ENCODE results near the gene SYDE2.

GRCh38 chr1:85199667-85200462, 951 bp downstream of the SYDE2 start:
- TF ChIP-seq CTCF (IDR thresholded peaks at IDR 0.05) (no peak), POLR2A (IDR thresholded peaks at IDR 0.05) (no peak)

Data from Peyer's patch (tissue), 4 donors.